H1 (cell line): Measurements from ENCODE around the gene S100A4. TPM values are rescaled to one million over a fixed set of nuclear protein-coding genes. Genes with fewer than 3 reads are reported as not detected.

ENCODE experiments used
- CTCF ChIA-PET: fragments of 300-600 bp; sonication (Branson Sonifier 250); formaldehyde crosslinking; loops from one replicate; lab custom pipeline; 2021; ENCODE audit not compliant: partially characterized antibody; lab: Charles Lee
- POLR2A ChIA-PET: fragments of 300-600 bp; sonication (Branson Sonifier 250); formaldehyde crosslinking; loops from one replicate; lab custom pipeline; 2021; ENCODE audit warnings: inconsistent platforms; ENCODE audit not compliant: partially characterized antibody; lab: Charles Lee
- DNase-seq, 2 experiments: peaks; one replicate each; pipeline versions ENCODE4 v3.0.0 to v3.0.0-alpha.2; 2010 to 2022; ENCODE audit warnings: low spot score in 2 of 2, low read depth in 1 of 2, mixed read lengths in 1 of 2
- FAIRE-seq: peaks from 2 replicates; lab custom pipeline; 2011; peaks lifted over from hg19 to GRCh38; lab: Jason Lieb, UNC
- H2AFZ ChIP-seq: 2 replicates; pipeline ENCODE4 v1.8.1; 2012; ENCODE audit warnings: low read length, inconsistent platforms
- H2AK5ac ChIP-seq: 2 replicates; pipeline ENCODE4 v1.6.1; 2013; ENCODE audit warnings: low read depth, low read length
- H2BK120ac ChIP-seq: replicated peaks from 2 replicates; pipeline ENCODE3; 2013; ENCODE audit warnings: low read depth, low read length, inconsistent platforms
- H2BK12ac ChIP-seq: 2 replicates; pipeline ENCODE4 v1.6.1; 2013; ENCODE audit warnings: low read depth, low read length
- H2BK15ac ChIP-seq: 2 replicates; pipeline ENCODE4 v1.6.1; 2013; ENCODE audit warnings: low read length
- H2BK20ac ChIP-seq: 2 replicates; pipeline ENCODE4 v1.6.1; 2013; ENCODE audit warnings: low read length
- H2BK5ac ChIP-seq: 2 replicates; pipeline ENCODE4 v1.6.1; 2013; ENCODE audit warnings: low read depth, low read length
- H3K14ac ChIP-seq: 2 replicates; pipeline ENCODE4 v1.6.1; 2013; ENCODE audit warnings: inconsistent platforms; ENCODE audit not compliant: insufficient read length
- H3K18ac ChIP-seq: 2 replicates; pipeline ENCODE4 v1.6.1; 2013; ENCODE audit warnings: low read length; ENCODE audit errors: extremely low read depth
- H3K23ac ChIP-seq: 2 replicates; pipeline ENCODE4 v1.6.1; 2013; ENCODE audit warnings: inconsistent platforms; ENCODE audit not compliant: insufficient read length
- H3K23me2 ChIP-seq: 2 replicates; pipeline ENCODE4 v1.6.1; 2013; ENCODE audit warnings: low read depth, low read length
- H3K27ac ChIP-seq: 2 replicates; pipeline ENCODE4 v1.6.1; 2011; ENCODE audit warnings: low read depth, low read length, inconsistent platforms
- H3K27me3 ChIP-seq, 4 experiments: replicated peaks in 1 of 4; 1 replicate in 1 of 4; 2 replicates in 3 of 4; pipeline versions ENCODE4 v1.6.1 to v1.8.1; 2011 to 2013; ENCODE audit warnings: low read length in 3 of 4, mild to moderate bottlenecking in 3 of 4, inconsistent platforms in 2 of 4, mixed read lengths in 2 of 4, moderate library complexity in 1 of 4; ENCODE audit not compliant: control insufficient read depth in 3 of 4, insufficient read depth in 3 of 4; ENCODE audit errors: extremely low read depth in 1 of 4
- H3K36me3 ChIP-seq, 4 experiments: 2 replicates each; pipeline versions ENCODE4 v1.6.1 to v1.8.1; 2011 to 2013; ENCODE audit warnings: mild to moderate bottlenecking in 4 of 4, low read length in 3 of 4, moderate library complexity in 2 of 4, control low read depth in 1 of 4, inconsistent platforms in 1 of 4; ENCODE audit not compliant: insufficient read depth in 4 of 4, control insufficient read depth in 2 of 4
- H3K4ac ChIP-seq: replicated peaks from 2 replicates; pipeline ENCODE3; 2013; ENCODE audit warnings: low read length, low read depth, mixed read lengths, inconsistent platforms; ENCODE audit not compliant: insufficient read length
- H3K4me1 ChIP-seq, 4 experiments: replicated peaks in 1 of 4; 1 replicate in 1 of 4; 2 replicates in 3 of 4; pipeline versions ENCODE4 v1.6.1 to v1.8.1; 2011 to 2013; ENCODE audit warnings: low read length in 3 of 4, inconsistent platforms in 2 of 4, mixed read lengths in 1 of 4; ENCODE audit not compliant: insufficient read depth in 4 of 4, control insufficient read depth in 3 of 4
- H3K4me2 ChIP-seq, 2 experiments: 2 replicates each; pipeline versions ENCODE4 v1.6.1 to v1.8.1; 2011 to 2013; ENCODE audit warnings: low read depth in 2 of 2, low read length in 2 of 2, control low read depth in 1 of 2, inconsistent platforms in 1 of 2, mild to moderate bottlenecking in 1 of 2; ENCODE audit not compliant: insufficient read depth in 1 of 2
- H3K4me3 ChIP-seq, 4 experiments: fragments of 200-600, 300-600 bp in 1 of 4; sonication (generic), shearing (Covaris generic), sonication (Bioruptor Twin) in 1 of 4; 2 replicates each; pipeline versions ENCODE4 v1.5.1 to v1.8.1; 2011 to 2016; ENCODE audit warnings: low read length in 4 of 4, low read depth in 3 of 4, control low read depth in 2 of 4, inconsistent platforms in 2 of 4, mild to moderate bottlenecking in 2 of 4, mixed read lengths in 1 of 4, moderate library complexity in 1 of 4; ENCODE audit not compliant: insufficient read depth in 2 of 4; ENCODE audit errors: extremely low read depth in 1 of 4
- H3K56ac ChIP-seq: replicated peaks from 2 replicates; pipeline ENCODE3; 2013; ENCODE audit warnings: low read depth, mild to moderate bottlenecking, mixed read lengths, low read length, inconsistent platforms; ENCODE audit not compliant: insufficient read length
- H3K79me1 ChIP-seq: 2 replicates; pipeline ENCODE4 v1.6.1; 2013; ENCODE audit warnings: low read depth, low read length, control low read depth
- H3K79me2 ChIP-seq, 2 experiments: 2 replicates each; pipeline versions ENCODE4 v1.6.1 to v1.8.1; 2012 to 2013; ENCODE audit warnings: low read length in 2 of 2, mild to moderate bottlenecking in 2 of 2, inconsistent platforms in 1 of 2; ENCODE audit not compliant: insufficient read depth in 2 of 2, control insufficient read depth in 1 of 2
- H3K9ac ChIP-seq, 4 experiments: replicated peaks in 1 of 4; 1 replicate in 1 of 4; 2 replicates in 3 of 4; pipeline versions ENCODE4 v1.6.1 to v1.8.1; 2011 to 2013; ENCODE audit warnings: low read depth in 3 of 4, low read length in 3 of 4, control low read depth in 2 of 4, mild to moderate bottlenecking in 2 of 4, moderate library complexity in 2 of 4, inconsistent platforms in 1 of 4; ENCODE audit errors: extremely low read depth in 1 of 4
- H3K9me3 ChIP-seq, 2 experiments: 2 replicates each; pipeline versions ENCODE4 v1.6.1 to v1.8.1; 2012 to 2013; ENCODE audit warnings: mild to moderate bottlenecking in 2 of 2, moderate library complexity in 2 of 2, control low read depth in 1 of 2, inconsistent platforms in 1 of 2, low read depth in 1 of 2, low read length in 1 of 2, mixed read lengths in 1 of 2; ENCODE audit not compliant: insufficient read depth in 2 of 2
- H4K20me1 ChIP-seq, 2 experiments: replicated peaks in 1 of 2; 2 replicates each; pipeline versions ENCODE3 to v1.8.1; 2011 to 2013; ENCODE audit warnings: inconsistent platforms in 2 of 2, low read length in 2 of 2, mild to moderate bottlenecking in 1 of 2; ENCODE audit not compliant: insufficient read depth in 2 of 2, control insufficient read depth in 1 of 2
- H4K5ac ChIP-seq: 2 replicates; pipeline ENCODE4 v1.6.1; 2013; ENCODE audit warnings: low read length, low read depth, mixed read lengths, inconsistent platforms; ENCODE audit not compliant: insufficient read length
- H4K8ac ChIP-seq: 2 replicates; pipeline ENCODE4 v1.8.0; 2013; ENCODE audit warnings: mild to moderate bottlenecking, moderate library complexity, low read length, inconsistent platforms; ENCODE audit not compliant: insufficient read depth; ENCODE audit errors: extremely low read depth
- H4K91ac ChIP-seq: replicated peaks from 2 replicates; pipeline ENCODE3; 2013; ENCODE audit warnings: low read length, mixed read lengths, inconsistent platforms; ENCODE audit not compliant: insufficient read length
- ATF2 ChIP-seq: IDR thresholded peaks from 2 replicates; pipeline ENCODE4 v1.6.1; 2012; ENCODE audit warnings: low read length, inconsistent platforms
- ATF3 ChIP-seq: IDR thresholded peaks from 2 replicates; pipeline ENCODE4 v1.6.1; 2011; ENCODE audit warnings: low read depth, mild to moderate bottlenecking, low read length; ENCODE audit not compliant: insufficient read depth
- BCL11A ChIP-seq, 2 experiments: IDR thresholded peaks; one replicate each; pipeline ENCODE4 v1.6.1; 2011; ENCODE audit warnings: low read depth in 2 of 2, low read length in 2 of 2, mild to moderate bottlenecking in 2 of 2
- BRCA1 ChIP-seq: IDR thresholded peaks from 2 replicates; pipeline ENCODE4 v1.6.1; 2012; ENCODE audit warnings: low read depth, low read length, improper control_type of control experiment
- CBX5 ChIP-seq: fragments of 300-800, 300-1000 bp; sonication (generic); IDR thresholded peaks from 2 replicates; pipeline ENCODE4 v1.7.1; 2016; ENCODE audit warnings: antibody characterized with exemption, low read length, low read depth
- EGR1 ChIP-seq: IDR thresholded peaks from 2 replicates; pipeline ENCODE4 v1.6.1; 2011; ENCODE audit warnings: low read depth, low read length, borderline replicate concordance
- RXRA ChIP-seq: IDR thresholded peaks from 2 replicates; pipeline ENCODE4 v1.6.1; 2011; ENCODE audit warnings: low read depth, mild to moderate bottlenecking, low read length, moderate library complexity; ENCODE audit not compliant: insufficient read depth
- SIN3A ChIP-seq, 2 experiments: IDR thresholded peaks in 1 of 2; conservative IDR thresholded peaks in 1 of 2; 2 replicates each; pipeline ENCODE4 v1.6.1; 2011 to 2012; ENCODE audit warnings: low read length in 2 of 2, improper control_type of control experiment in 1 of 2, low read depth in 1 of 2, mild to moderate bottlenecking in 1 of 2
- SIRT6 ChIP-seq: IDR thresholded peaks from one replicate; pipeline ENCODE4 v1.7.1; 2012; ENCODE audit warnings: low read length, inconsistent platforms
- SP2 ChIP-seq: IDR thresholded peaks from 2 replicates; pipeline ENCODE4 v1.6.1; 2012; ENCODE audit warnings: mild to moderate bottlenecking, low read length, inconsistent platforms
- USF2 ChIP-seq: IDR thresholded peaks from 2 replicates; pipeline ENCODE4 v1.6.1; 2011; ENCODE audit warnings: low read length, improper control_type of control experiment
- WGBS, 2 experiments: shearing (Covaris generic) in 1 of 2; methylation state at CpG; one replicate each; pipeline versions ENCODE4 v1.1.6 to v1.1.7; 2013 to 2015; ENCODE audit warnings: low lambda C conversion rate in 2 of 2, mixed read lengths in 2 of 2, inconsistent platforms in 1 of 2, low coverage in 1 of 2, missing lambda C conversion rate in 1 of 2; ENCODE audit not compliant: insufficient replicate concordance in 2 of 2, insufficient coverage in 1 of 2, insufficient read length in 1 of 2; ENCODE audit errors: extremely low coverage in 1 of 2, missing lambda C conversion rate in 1 of 2; 5-methylcytosine and 5-hydroxymethylcytosine counted together
- polyA plus RNA-seq, 7 experiments: library from polyadenylated mRNA; depleted of rRNA in 3 of 7; stranded (reverse) in 5 of 7; unstranded in 2 of 7; fragments of >200 nt in 5 of 7; fragments of 200-250 nt in 2 of 7; gene quantifications; 1 replicate in 5 of 7; 2 replicates in 1 of 7; 4 replicates in 1 of 7; pipeline versions ENCODE4 v1.2.1 to v1.2.3, GENCODE V29; 2011 to 2013; ENCODE audit warnings: missing spikeins in 2 of 7, mixed read lengths in 2 of 7
- total RNA-seq: library from RNA; stranded (reverse); fragmentation: NEBNext Ultra II Directional; extraction: Animal tissue kit (Norgen Biotek cat#: 25700); gene quantifications from 2 replicates; pipeline ENCODE4 v1.2.1, GENCODE V29; 2021

Gene S100A4
- total and polyA plus RNA-seq, 2 of the 8 experiments (the other 6 are each of a cell fraction or from before 2014, with no cell fraction given): 36.3 to 85.4 TPM

DNA sequence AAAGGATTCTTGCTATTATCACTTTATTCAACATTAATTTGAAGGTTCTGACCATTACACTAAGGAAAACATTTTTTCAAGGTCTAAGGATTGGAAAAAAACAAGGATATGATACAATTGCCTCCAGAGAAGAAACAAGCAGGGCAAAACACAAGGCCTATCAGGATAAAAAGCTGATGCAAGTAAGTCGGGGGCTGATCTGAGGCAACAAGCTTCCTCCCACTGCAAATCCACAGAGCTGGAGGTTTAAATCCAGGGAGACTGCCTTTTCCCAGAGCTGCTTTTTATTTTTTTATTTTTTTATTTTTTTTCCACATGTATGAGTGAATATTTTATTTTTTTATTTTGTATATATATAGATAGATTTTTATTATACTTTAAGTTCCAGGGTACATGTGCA is 39.4 kb upstream of the S100A4 start:
- H3K4me1 ChIP-seq: no peaks in the 10 kb centered on the region
- POLR2A ChIA-PET: interaction anchor here (0.6 to 2.7 kb wide), 4 partner anchors 33 to 50 kb away, joined by 3 to 10 read pairs (median 3); partner anchors contain the start of genes S100A13 and S100A6
- no peak overlapping the region for H2AK5ac ChIP-seq
- no peak overlapping the region for H3K4me3 ChIP-seq
- no peak overlapping the region for H4K8ac ChIP-seq
- no peak overlapping the region for H3K9ac ChIP-seq
- WGBS, 2 experiments: 100% methylated on average over 1 of the region's 1 CpG; no CpG with 5 or more reads in 1 of the 2 experiments
- H2AFZ ChIP-seq: no peak overlapping the region
- H2BK12ac ChIP-seq: no peak overlapping the region
- DNase-seq: no peak
- no peak overlapping the region for H3K4ac ChIP-seq
- H4K20me1 ChIP-seq: no peaks in the 10 kb centered on the region
- no peaks in the 10 kb centered on the region for H3K36me3 ChIP-seq
- no peak overlapping the region for H4K91ac ChIP-seq
- no peak overlapping the region for H3K23ac ChIP-seq
- no peaks in the 10 kb centered on the region for H3K23me2 ChIP-seq
- no peak overlapping the region for H2BK15ac ChIP-seq
- H3K27me3 ChIP-seq: no peaks in the 10 kb centered on the region
- no peak overlapping the region for H3K56ac ChIP-seq
- no peak overlapping the region for H3K18ac ChIP-seq
- no peak overlapping the region for H2BK5ac ChIP-seq
- no peak overlapping the region for H3K27ac ChIP-seq
- no peak overlapping the region for H2BK20ac ChIP-seq
- no peak overlapping the region for H4K5ac ChIP-seq
- CTCF ChIA-PET: interaction anchor here (0.7 to 1.9 kb wide), 9 partner anchors 11 to 64 kb away, joined by 3 to 7 read pairs (median 4); no protein-coding TSS in a partner anchor
- FAIRE-seq: no peak
- no peak overlapping the region for H3K14ac ChIP-seq
- H3K9me3 ChIP-seq: peaks cover 0 to 2% of the 10 kb centered on the region in 2 experiments; a peak in 1 of 4 replicates
- H2BK120ac ChIP-seq: no peak overlapping the region
- no peaks in the 10 kb centered on the region for H3K79me1 ChIP-seq
- no peak overlapping the region for H3K4me2 ChIP-seq
- H3K79me2 ChIP-seq: no peaks in the 10 kb centered on the region
- TF ChIP-seq ATF2: no peak
- no peak for TF ChIP-seq SP2
- TF ChIP-seq SIRT6: no peak
- no peak for TF ChIP-seq USF2
- no peak for TF ChIP-seq CBX5
- no peak for TF ChIP-seq EGR1
- no peak for TF ChIP-seq BCL11A (IDR thresholded peaks at IDR 0.05; ENCODE audit: low read depth in 2 of 2, low read length in 2 of 2)
- TF ChIP-seq BRCA1: no peak
- TF ChIP-seq RXRA: no peak
- no peak for TF ChIP-seq SIN3A (conservative IDR thresholded peaks at IDR 0.05 in 1 of 2, IDR thresholded peaks at IDR 0.05 in 1 of 2; ENCODE audit: low read depth in 1 of 2, low read length in 2 of 2)
- TF ChIP-seq ATF3: no peak
